ENCODE data around the gene HLA-G.

HLA-G gene

GRCh38 chr6:29814379-29815117, 13.1 kb upstream of the HLA-G start:
- TF ChIP-seq POLR2AphosphoS5 (IDR thresholded peaks at IDR 0.05; ENCODE audit: low read depth, low read length) (no peak), SIN3A (IDR thresholded peaks at IDR 0.05; ENCODE audit: borderline replicate concordance, insufficient read depth, low read length) (no peak), FOXP2 (optimal IDR thresholded peaks at IDR 0.05; ENCODE audit: borderline replicate concordance, extremely low read depth, extremely low read length, insufficient read depth) (no peak), TAF1 (IDR thresholded peaks at IDR 0.05; ENCODE audit: borderline replicate concordance, insufficient read depth, low read length) (no peak), REST (IDR thresholded peaks at IDR 0.05; ENCODE audit: insufficient read depth in 1 of 2, low read depth in 2 of 2, low read length in 2 of 2) (no peak)

GRCh38 chr6:29815118-29815750, 12.4 kb upstream of the HLA-G start:
- TF ChIP-seq FOXP2 (optimal IDR thresholded peaks at IDR 0.05; ENCODE audit: borderline replicate concordance, extremely low read depth, extremely low read length, insufficient read depth) (no peak), TAF1 (IDR thresholded peaks at IDR 0.05; ENCODE audit: borderline replicate concordance, insufficient read depth, low read length) (no peak), SIN3A (IDR thresholded peaks at IDR 0.05; ENCODE audit: borderline replicate concordance, insufficient read depth, low read length) (no peak), POLR2AphosphoS5 (IDR thresholded peaks at IDR 0.05; ENCODE audit: low read depth, low read length) (no peak), REST (IDR thresholded peaks at IDR 0.05; ENCODE audit: insufficient read depth in 1 of 2, low read depth in 2 of 2, low read length in 2 of 2) (no peak)

- TF ChIP-seq POLR2AphosphoS5 (IDR thresholded peaks at IDR 0.05; ENCODE audit: low read depth, low read length): no peak
- no peak for TF ChIP-seq FOXP2 (optimal IDR thresholded peaks at IDR 0.05; ENCODE audit: borderline replicate concordance, extremely low read depth, extremely low read length, insufficient read depth)
These were observed 11.6 kb upstream of the HLA-G start for GRCh38 chr6:29816030-29816429.

GRCh38 chr6:29818892-29819291, 8.7 kb upstream of the HLA-G start:
- TF ChIP-seq TAF1 (IDR thresholded peaks at IDR 0.05; ENCODE audit: borderline replicate concordance, insufficient read depth, low read length): no peak
- TF ChIP-seq REST (IDR thresholded peaks at IDR 0.05; ENCODE audit: insufficient read depth in 1 of 2, low read depth in 2 of 2, low read length in 2 of 2): no peak
- TF ChIP-seq SIN3A (IDR thresholded peaks at IDR 0.05; ENCODE audit: borderline replicate concordance, insufficient read depth, low read length): no peak
- no peak for TF ChIP-seq FOXP2 (optimal IDR thresholded peaks at IDR 0.05; ENCODE audit: borderline replicate concordance, extremely low read depth, extremely low read length, insufficient read depth)
- no peak for TF ChIP-seq POLR2AphosphoS5 (IDR thresholded peaks at IDR 0.05; ENCODE audit: low read depth, low read length)

- no peak for TF ChIP-seq TAF1 (IDR thresholded peaks at IDR 0.05; ENCODE audit: borderline replicate concordance, insufficient read depth, low read length)
- TF ChIP-seq SIN3A (IDR thresholded peaks at IDR 0.05; ENCODE audit: borderline replicate concordance, insufficient read depth, low read length): no peak
- no peak for TF ChIP-seq REST (IDR thresholded peaks at IDR 0.05; ENCODE audit: insufficient read depth in 1 of 2, low read depth in 2 of 2, low read length in 2 of 2)
- no peak for TF ChIP-seq POLR2AphosphoS5 (IDR thresholded peaks at IDR 0.05; ENCODE audit: low read depth, low read length)
- TF ChIP-seq FOXP2 (optimal IDR thresholded peaks at IDR 0.05; ENCODE audit: borderline replicate concordance, extremely low read depth, extremely low read length, insufficient read depth): no peak
These were observed 3.5 kb upstream of the HLA-G start for GRCh38 chr6:29824144-29824543.

All from PFSK-1 (cell line).